Kidney epithelial cell (primary cell): Measurements from ENCODE around the gene RABIF. TPM values are rescaled to one million over a fixed set of nuclear protein-coding genes. Genes with fewer than 3 reads are reported as not detected.
"Not testable (repeated sequence)": the region's sequence is repeated elsewhere in the genome, so short reads cannot be mapped to it uniquely, and the experiment has no call there.

Experiments used
- DNase-seq: peaks from one replicate; pipeline ENCODE4 v3.0.0-alpha.2; 2010; ENCODE audit warnings: low read depth
- H3K27me3 ChIP-seq: 2 replicates; pipeline ENCODE4 v1.6.0; 2011; ENCODE audit warnings: low read length; ENCODE audit not compliant: control insufficient read depth, insufficient read depth
- H3K36me3 ChIP-seq: 2 replicates; pipeline ENCODE4 v1.5.1; 2011; ENCODE audit warnings: low read length; ENCODE audit not compliant: control insufficient read depth, insufficient read depth
- H3K4me3 ChIP-seq: 2 replicates; pipeline ENCODE4 v1.5.1; 2011; ENCODE audit warnings: low read depth, mild to moderate bottlenecking, control low read depth, low read length
- total RNA-seq: library from RNA; depleted of rRNA; stranded (reverse); fragments of >200 nt; gene quantifications from 2 replicates; pipeline ENCODE4 v1.2.3, GENCODE V29; 2015
- TF ChIP-seq, protein P1 (sequence below): IDR thresholded peaks from 2 replicates; pipeline ENCODE4 v1.5.1; 2011; ENCODE audit warnings: mild to moderate bottlenecking, moderate library complexity, low read length, control low read depth, inconsistent platforms; ENCODE audit not compliant: insufficient read depth, poor library complexity, severe bottlenecking

RABIF gene
- total RNA-seq, 1 donor from 2014 or later: 7.0 TPM

DNA sequence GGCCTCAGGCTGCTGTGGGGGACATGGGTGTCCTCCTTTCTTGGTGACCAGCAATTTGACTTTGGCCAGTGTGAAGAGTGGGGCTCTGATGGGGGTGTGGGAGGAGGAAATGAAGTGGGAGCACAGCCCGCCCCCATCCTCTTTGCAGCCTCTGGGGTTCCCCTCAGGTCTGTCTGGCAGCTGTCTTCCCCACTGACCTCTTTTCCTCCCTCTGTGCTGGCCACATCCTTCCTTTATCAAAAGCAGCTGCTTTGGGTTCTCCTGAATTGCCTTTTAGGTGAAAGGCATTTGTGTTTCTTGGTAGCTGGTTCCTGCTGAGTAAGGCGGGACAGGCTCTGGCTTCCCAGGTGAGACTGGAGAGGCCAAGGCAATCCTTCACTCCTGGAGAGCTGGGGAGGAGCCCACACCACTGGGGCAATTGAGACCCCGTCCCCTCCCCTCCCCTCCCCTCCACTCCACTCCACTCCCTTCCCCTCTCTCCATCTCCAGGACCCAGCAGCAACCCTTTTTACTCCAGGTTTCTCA is 53.3 kb downstream of the RABIF start:
- Histone ChIP-seq H3K27me3 (peaks cover 11% of the 10 kb centered on the region), H3K4me3 (no peak overlapping the region), H3K36me3 (no peaks in the 10 kb centered on the region)
- TF ChIP-seq, protein P1, sequence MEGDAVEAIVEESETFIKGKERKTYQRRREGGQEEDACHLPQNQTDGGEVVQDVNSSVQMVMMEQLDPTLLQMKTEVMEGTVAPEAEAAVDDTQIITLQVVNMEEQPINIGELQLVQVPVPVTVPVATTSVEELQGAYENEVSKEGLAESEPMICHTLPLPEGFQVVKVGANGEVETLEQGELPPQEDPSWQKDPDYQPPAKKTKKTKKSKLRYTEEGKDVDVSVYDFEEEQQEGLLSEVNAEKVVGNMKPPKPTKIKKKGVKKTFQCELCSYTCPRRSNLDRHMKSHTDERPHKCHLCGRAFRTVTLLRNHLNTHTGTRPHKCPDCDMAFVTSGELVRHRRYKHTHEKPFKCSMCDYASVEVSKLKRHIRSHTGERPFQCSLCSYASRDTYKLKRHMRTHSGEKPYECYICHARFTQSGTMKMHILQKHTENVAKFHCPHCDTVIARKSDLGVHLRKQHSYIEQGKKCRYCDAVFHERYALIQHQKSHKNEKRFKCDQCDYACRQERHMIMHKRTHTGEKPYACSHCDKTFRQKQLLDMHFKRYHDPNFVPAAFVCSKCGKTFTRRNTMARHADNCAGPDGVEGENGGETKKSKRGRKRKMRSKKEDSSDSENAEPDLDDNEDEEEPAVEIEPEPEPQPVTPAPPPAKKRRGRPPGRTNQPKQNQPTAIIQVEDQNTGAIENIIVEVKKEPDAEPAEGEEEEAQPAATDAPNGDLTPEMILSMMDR: no peak
- DNase-seq: no peak

DNA sequence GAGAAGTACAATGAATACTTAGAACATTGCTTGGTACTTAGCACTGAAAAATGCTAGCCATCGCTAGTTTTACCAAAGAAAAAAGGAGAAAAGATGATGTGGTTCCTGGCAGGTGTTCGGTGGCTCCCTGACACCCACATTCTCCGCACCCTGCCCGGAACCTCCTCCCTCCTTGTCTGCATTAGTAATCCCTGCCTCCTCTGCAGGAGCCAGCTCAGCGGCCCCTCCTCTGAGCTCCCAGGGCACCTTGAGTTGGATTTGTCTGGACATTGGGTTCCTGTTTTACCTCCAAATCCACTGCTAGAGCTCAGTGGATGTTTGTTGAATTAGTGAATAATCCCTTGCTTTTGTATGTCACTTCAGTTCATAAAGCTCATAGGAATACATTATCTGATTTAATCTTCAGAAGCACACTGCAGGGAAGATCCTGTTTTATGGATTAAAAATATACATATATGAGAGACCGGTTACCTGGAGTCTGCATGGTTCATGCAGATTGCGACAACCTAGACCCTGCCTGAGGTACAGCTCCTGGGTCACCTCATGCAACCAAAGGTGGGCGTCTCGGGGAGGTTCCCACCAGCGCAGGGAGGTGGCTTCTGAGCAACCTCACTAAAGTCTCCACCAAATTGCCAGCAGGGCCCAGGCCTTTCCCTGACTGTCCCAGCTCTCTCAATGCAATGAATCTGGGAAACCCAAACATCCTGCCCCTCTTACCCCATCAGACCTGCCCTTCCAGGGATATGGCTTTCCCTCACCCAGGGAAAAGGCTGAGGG is 54.0 kb downstream of the RABIF start:
- H3K27me3 ChIP-seq: peaks cover 11% of the 10 kb centered on the region
- H3K4me3 ChIP-seq: no peak overlapping the region
- DNase-seq: no peak
- H3K36me3 ChIP-seq: no peaks in the 10 kb centered on the region
- TF ChIP-seq, protein P1: no peak

DNA sequence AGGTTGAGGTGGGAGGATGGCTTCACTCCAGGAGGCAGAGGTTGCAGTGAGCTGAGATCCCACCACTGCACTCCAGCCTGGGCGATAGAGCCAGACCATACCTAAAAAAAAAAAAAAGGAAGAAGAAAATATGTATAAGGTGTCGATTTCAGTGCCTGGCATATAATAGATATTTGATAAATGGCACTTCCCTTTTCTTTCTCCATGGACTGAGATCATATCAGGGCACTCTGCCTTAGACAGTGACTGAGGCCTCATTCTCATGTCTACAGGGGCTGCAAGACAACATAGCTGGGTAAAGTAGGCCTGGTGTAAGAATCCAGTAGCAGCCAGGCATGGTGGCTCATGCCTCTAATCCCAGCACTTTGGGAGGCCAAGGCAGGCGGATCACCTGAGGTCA is 57.0 kb downstream of the RABIF start:
- TF ChIP-seq, protein P1: no peak
- H3K36me3 ChIP-seq: no peaks in the 10 kb centered on the region
- no peak for DNase-seq
- no peak overlapping the region for H3K4me3 ChIP-seq
- H3K27me3 ChIP-seq: peaks cover 11% of the 10 kb centered on the region

DNA sequence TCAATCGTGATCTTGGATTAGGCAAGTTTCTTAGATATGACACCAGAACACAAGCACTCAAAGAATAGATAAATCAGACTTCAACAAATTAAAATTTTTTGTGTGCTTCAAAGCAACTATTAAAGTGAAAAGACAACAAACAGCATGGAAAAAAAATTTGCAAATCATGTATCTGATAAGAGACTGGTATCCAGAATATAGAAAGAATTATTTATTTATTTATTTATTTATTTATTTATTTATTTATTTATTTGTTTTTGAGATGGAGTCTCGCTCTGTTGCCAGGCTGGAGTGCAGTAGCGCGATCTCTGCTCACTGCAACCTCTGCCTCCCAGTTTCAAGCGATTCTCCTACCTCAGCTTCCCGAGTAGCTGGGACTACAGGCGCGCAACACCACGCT is 59.7 kb downstream of the RABIF start:
- not testable (repeated sequence) for H3K36me3 ChIP-seq, H3K4me3 ChIP-seq, DNase-seq, H3K27me3 ChIP-seq

Other genes starting within 250 kb of the RABIF start
- under 0.01 and 0.04 TPM in 2 replicates for gene SYT2, start 178.7 kb downstream of the RABIF start, total RNA-seq
- 66.5 and 70.7 TPM in 2 replicates for gene KDM5B, start 80.7 kb downstream of the RABIF start, total RNA-seq
- 0.48 TPM in 1 of 2 replicates, not detected in the other for gene PCAT6, start 78.2 kb downstream of the RABIF start, total RNA-seq
- gene KLHL12, start 38.1 kb upstream of the RABIF start, total RNA-seq: 21.4 and 23.4 TPM in 2 replicates
- gene ADIPOR1, start 69.2 kb upstream of the RABIF start, total RNA-seq: 76.6 and 77.8 TPM in 2 replicates
- 36.1 and 43.4 TPM in 2 replicates for gene CYB5R1, start 78.1 kb upstream of the RABIF start, total RNA-seq
- 81.9 and 83.2 TPM in 2 replicates for gene TMEM183A, start 118.2 kb upstream of the RABIF start, total RNA-seq
- 0.13 and 0.62 TPM in 2 replicates for gene PPFIA4, start 137.3 kb upstream of the RABIF start, total RNA-seq
- not detected in 2 replicates for gene MYOG, start 196.9 kb upstream of the RABIF start, total RNA-seq
- 5.6 and 7.0 TPM in 2 replicates for gene ADORA1, start 238.6 kb upstream of the RABIF start, total RNA-seq